ENCODE measurements around the gene NAXE.

- TF ChIP-seq CTCF (IDR thresholded peaks at IDR 0.05; ENCODE audit: poor library complexity), result no peak
- no peak for TF ChIP-seq EZH2 (IDR thresholded peaks at IDR 0.05; ENCODE audit: borderline replicate concordance)
These were observed 4.6 kb upstream of the NAXE start for GRCh38 chr1:156586892-156587477.
